Pancreas (tissue), 10 donors: Measurements from ENCODE around the gene LOXL1. TPM values are rescaled to one million over a fixed set of nuclear protein-coding genes. Genes with fewer than 3 reads are reported as not detected.
A peak's percentile ranks its signal among the peaks of the same experiment; 100 is the strongest.

Experiments used
- ATAC-seq, 4 donors: fragments of 200-7000 bp; cut with Tn5 transposase; one replicate each; pipeline versions ENCODE4 v1.8.0 to v1.9.1; 2020; ENCODE audit warnings: mild to moderate bottlenecking in 4 of 4, moderate library complexity in 4 of 4
- DNase-seq, 6 donors: peaks; one replicate each; pipeline ENCODE4 v3.0.0-alpha.2; 2020
- FAIRE-seq: peaks from 2 replicates; lab custom pipeline; 2012; peaks lifted over from hg19 to GRCh38; lab: Jason Lieb, UNC
- H3K27ac ChIP-seq, 4 donors: fragments of 200-600 bp; sonication (generic); 1 replicate in 3 of 4; 2 replicates in 1 of 4; pipeline versions ENCODE4 v1.5.0 to v1.8.0; 2020
- H3K27me3 ChIP-seq, 4 donors: fragments of 200-600 bp; one replicate each; pipeline ENCODE4 v1.8.0; 2021
- H3K36me3 ChIP-seq, 3 donors: fragments of 200-600 bp; sonication (generic) in 1 of 3; one replicate each; pipeline versions ENCODE4 v1.5.0 to v1.8.0; 2020 to 2021
- H3K4me1 ChIP-seq, 3 donors: fragments of 200-600 bp; one replicate each; pipeline ENCODE4 v1.8.0; 2021
- H3K4me3 ChIP-seq, 4 donors: fragments of 200-600 bp; sonication (generic) in 2 of 4; one replicate each; pipeline versions ENCODE4 v1.5.0 to v1.8.0; 2020 to 2021
- H3K9me3 ChIP-seq, 4 donors: fragments of 200-600 bp; one replicate each; pipeline ENCODE4 v1.8.0; 2021
- WGBS, 2 donors: extraction: QIAGEN DNeasy Blood & Tissue Kit; methylation state at CpG; one replicate each; pipeline ENCODE4 v1.1.7; 2013; 5-methylcytosine and 5-hydroxymethylcytosine counted together
- intact Hi-C, 3 donors: fragments of 100-400 bp; cut with DNase I; formaldehyde crosslinking; loops; one replicate each; pipeline versions ENCODE4 v1.11.1 to v1.14.2; 2022
- polyA plus RNA-seq, 2 donors: library from polyadenylated mRNA; stranded (reverse); fragments of 200-250 nt; gene quantifications; one replicate each; pipeline ENCODE4 v1.2.3, GENCODE V29; 2013
- total RNA-seq, 6 donors: library from RNA; stranded (reverse); fragmentation: NEBNext Ultra II Directional in 4 of 6; extraction: Animal tissue kit (Norgen Biotek cat#: 25700) in 4 of 6; gene quantifications; one replicate each; pipeline versions ENCODE4 v1.2.1 to v1.2.4, GENCODE V29; 2021 to 2023
- TF ChIP-seq, protein P1 (sequence below), 4 donors: fragments of 200-600 bp; sonication (generic) in 3 of 4; IDR thresholded peaks; one replicate each; pipeline versions ENCODE4 v1.5.0 to v1.8.0; 2021; ENCODE audit warnings: antibody characterized with exemption in 4 of 4
- donor health status: healthy with polysubstance abuse.
- donor health status: DM: no; HTN: no; CAD: no; lungs with moderate emphysema.
- donor health status: DM: no; HTN: no; CAD: no.
- donor health status: control.
- donor health status: control.
- donor health status: Bipolar disorder and iron deficiency.
- donor health status: DM: yes; HTN: yes; CAD: no.
- donor health status: DM: no; HTN: no; CAD: no.
- donor health status: DM: no; HTN: no; CAD: no.
- donor health status: DM: yes; HTN: yes; CAD: no.

The LOXL1 gene
- total and polyA plus RNA-seq, 8 donors: 2.2 to 14.9 (median 5.5) TPM

GRCh38 chr15:73915082-73915481, 11.2 kb upstream of the LOXL1 start:
- no peak for ATAC-seq
- Histone ChIP-seq H3K4me3 (no peak overlapping the region), H3K4me1 (no peaks in the 10 kb centered on the region), H3K9me3 (no peaks in the 10 kb centered on the region), H3K36me3 (no peaks in the 10 kb centered on the region), H3K27ac (no peak overlapping the region), H3K27me3 (no peaks in the 10 kb centered on the region)
- WGBS, 2 donors: 56 to 72% methylated on average over 2 of the region's 2 CpGs
- intact Hi-C loops: no loop called here
- no peak for FAIRE-seq
- TF ChIP-seq, protein P1, sequence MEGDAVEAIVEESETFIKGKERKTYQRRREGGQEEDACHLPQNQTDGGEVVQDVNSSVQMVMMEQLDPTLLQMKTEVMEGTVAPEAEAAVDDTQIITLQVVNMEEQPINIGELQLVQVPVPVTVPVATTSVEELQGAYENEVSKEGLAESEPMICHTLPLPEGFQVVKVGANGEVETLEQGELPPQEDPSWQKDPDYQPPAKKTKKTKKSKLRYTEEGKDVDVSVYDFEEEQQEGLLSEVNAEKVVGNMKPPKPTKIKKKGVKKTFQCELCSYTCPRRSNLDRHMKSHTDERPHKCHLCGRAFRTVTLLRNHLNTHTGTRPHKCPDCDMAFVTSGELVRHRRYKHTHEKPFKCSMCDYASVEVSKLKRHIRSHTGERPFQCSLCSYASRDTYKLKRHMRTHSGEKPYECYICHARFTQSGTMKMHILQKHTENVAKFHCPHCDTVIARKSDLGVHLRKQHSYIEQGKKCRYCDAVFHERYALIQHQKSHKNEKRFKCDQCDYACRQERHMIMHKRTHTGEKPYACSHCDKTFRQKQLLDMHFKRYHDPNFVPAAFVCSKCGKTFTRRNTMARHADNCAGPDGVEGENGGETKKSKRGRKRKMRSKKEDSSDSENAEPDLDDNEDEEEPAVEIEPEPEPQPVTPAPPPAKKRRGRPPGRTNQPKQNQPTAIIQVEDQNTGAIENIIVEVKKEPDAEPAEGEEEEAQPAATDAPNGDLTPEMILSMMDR (IDR thresholded peaks at IDR 0.05): no peak
- DNase-seq: no peak

DNA sequence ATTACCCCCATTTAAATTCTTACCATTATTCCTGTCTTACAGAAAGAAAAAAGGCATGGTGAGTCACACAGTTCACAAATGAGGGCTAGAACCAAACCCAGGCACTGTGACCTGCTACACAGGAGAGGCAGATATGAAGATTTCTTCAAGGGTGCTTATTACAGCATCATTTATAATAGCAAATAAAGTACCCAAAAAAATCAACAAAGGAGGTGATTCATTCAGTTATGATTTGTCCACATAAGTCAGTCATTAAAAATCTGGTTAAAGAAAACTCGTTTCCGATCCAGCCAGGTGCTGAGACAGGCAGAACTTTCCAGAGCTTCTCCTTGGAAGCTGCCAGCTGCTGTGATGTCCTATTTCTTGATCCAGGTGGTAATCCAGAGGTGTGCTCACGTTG, 7.5 kb upstream of the LOXL1 start:
- H3K4me1 ChIP-seq: no peaks in the 10 kb centered on the region
- intact Hi-C loops: no loop called here
- H3K9me3 ChIP-seq: no peaks in the 10 kb centered on the region
- no peaks in the 10 kb centered on the region for H3K36me3 ChIP-seq
- no peak overlapping the region for H3K4me3 ChIP-seq
- WGBS, 2 donors: 83 to 94% methylated on average over 3 of the region's 3 CpGs
- DNase-seq (no peak), ATAC-seq (no peak), FAIRE-seq (no peak)
- H3K27me3 ChIP-seq: no peaks in the 10 kb centered on the region
- TF ChIP-seq, protein P1 (IDR thresholded peaks at IDR 0.05): no peak
- no peak overlapping the region for H3K27ac ChIP-seq

DNA sequence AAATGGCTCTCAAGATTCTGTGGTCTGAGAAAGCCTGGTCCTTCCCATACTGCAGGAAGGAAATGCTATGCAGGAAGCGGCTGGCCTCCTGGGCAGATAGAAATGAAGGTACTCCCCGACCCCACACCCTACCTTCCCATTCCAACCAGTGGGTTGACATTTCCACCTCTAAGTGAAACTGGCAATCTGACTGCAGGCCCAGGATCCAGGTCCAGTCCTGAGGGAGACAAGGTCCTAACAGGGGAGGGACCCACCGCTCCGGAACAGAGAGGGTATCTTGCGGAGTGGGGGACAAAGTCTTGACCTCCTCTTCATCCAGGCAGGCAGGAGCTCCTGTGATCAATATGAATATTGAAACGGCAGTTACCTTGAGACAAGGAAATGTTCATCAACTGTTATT, 6.6 kb upstream of the LOXL1 start:
- no peak for FAIRE-seq

DNA sequence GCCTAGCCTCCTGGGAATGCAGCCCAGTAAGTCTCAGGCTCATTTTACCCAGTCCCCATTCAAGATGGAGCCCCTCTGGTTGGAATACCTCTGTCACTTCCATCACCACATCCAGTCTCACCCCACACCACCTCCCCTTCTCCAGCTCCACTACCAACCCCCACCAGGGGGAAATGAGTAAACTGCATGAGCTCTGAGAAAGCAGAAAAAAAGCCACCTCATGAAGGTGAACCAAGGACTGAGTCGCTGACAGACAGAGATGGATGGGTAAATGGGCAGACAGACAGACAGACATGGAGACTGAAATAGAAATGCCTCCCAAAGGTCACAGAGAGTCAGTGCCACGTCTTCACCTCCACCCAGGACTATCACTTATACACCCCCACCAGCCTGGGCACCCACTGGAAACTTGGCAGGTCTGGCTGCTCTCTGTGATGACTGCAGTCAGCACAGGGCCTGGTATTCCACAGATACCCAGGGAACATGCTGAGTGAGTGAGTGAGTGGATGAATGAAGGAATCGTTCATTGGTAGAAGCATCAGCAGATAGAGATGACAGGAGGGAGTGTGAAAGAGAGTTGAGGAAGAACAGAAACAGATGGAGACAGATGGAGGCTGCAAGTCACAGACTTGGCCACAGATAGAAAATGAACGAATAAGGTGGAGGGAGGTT, 4.9 kb upstream of the LOXL1 start:
- H3K4me1 ChIP-seq: no peaks in the 10 kb centered on the region
- no peak for FAIRE-seq

More for the DNA sequence above, 6.6 kb upstream of the LOXL1 start:
- Histone ChIP-seq H3K27me3 (no peaks in the 10 kb centered on the region), H3K27ac (no peak overlapping the region), H3K36me3 (no peaks in the 10 kb centered on the region), H3K4me3 (no peak overlapping the region), H3K9me3 (no peaks in the 10 kb centered on the region), H3K4me1 (no peaks in the 10 kb centered on the region)
- intact Hi-C loops: no loop called here
- TF ChIP-seq, protein P1 (IDR thresholded peaks at IDR 0.05): no peak
- 90 to 92% methylated on average over 6 of the region's 6 CpGs for WGBS, 2 donors
- no peak for ATAC-seq
- DNase-seq: no peak

More for the DNA sequence above, 4.9 kb upstream of the LOXL1 start:
- H3K27me3 ChIP-seq: no peaks in the 10 kb centered on the region
- DNase-seq (peak in 1 of 6 donors; percentile 9), ATAC-seq (no peak)
- intact Hi-C loops: no loop called here
- no peak overlapping the region for H3K4me3 ChIP-seq
- TF ChIP-seq, protein P1 (IDR thresholded peaks at IDR 0.05): no peak
- no peak overlapping the region for H3K27ac ChIP-seq
- whole genome bisulfite sequencing, 2 donors: 81 to 84% methylated on average over 4 of the region's 4 CpGs
- H3K36me3 ChIP-seq: no peaks in the 10 kb centered on the region
- no peaks in the 10 kb centered on the region for H3K9me3 ChIP-seq
